ENCODE results near the gene ARL16.

ARL16 gene

GRCh38 chr17:81641825-81642489 lies 41.6 kb downstream of the ARL16 start:
- H3K36me3 ChIP-seq: peaks cover 0 to 22% (median 0%) of the 10 kb centered on the region in 3 donors
- TF ChIP-seq CTCF (IDR thresholded peaks at IDR 0.05): no peak
- H3K9me3 ChIP-seq: no peaks in the 10 kb centered on the region
- H3K4me3 ChIP-seq: no peak overlapping the region
- H3K27me3 ChIP-seq: peaks cover 0 to 7% of the 10 kb centered on the region in 2 donors
- intact Hi-C loops (cut with DNase I; ENCODE audit: low total_unique reads): no loop called here
- H3K4me1 ChIP-seq: peaks cover 0 to 7% (median 3%) of the 10 kb centered on the region in 4 donors
- no peak overlapping the region for H3K27ac ChIP-seq
- no peak for DNase-seq

GRCh38 chr17:81640011-81640410 lies 43.6 kb downstream of the ARL16 start:
- no peak for DNase-seq
- Histone ChIP-seq H3K36me3 (peaks cover 0 to 19% (median 0%) of the 10 kb centered on the region in 3 donors), H3K27me3 (no peaks in the 10 kb centered on the region), H3K4me3 (no peak overlapping the region), H3K9me3 (no peaks in the 10 kb centered on the region), H3K4me1 (peaks cover 0 to 21% (median 13%) of the 10 kb centered on the region in 4 donors), H3K27ac (no peak overlapping the region)
- intact Hi-C loops (cut with DNase I; ENCODE audit: low total_unique reads): no loop called here
- TF ChIP-seq CTCF (IDR thresholded peaks at IDR 0.05): no peak

GRCh38 chr17:81638683-81639082 lies 44.9 kb downstream of the ARL16 start:
- Histone ChIP-seq H3K27ac (no peak overlapping the region), H3K4me3 (no peak overlapping the region), H3K36me3 (peaks cover 0 to 19% (median 0%) of the 10 kb centered on the region in 3 donors), H3K4me1 (peaks cover 0 to 35% (median 24%) of the 10 kb centered on the region in 4 donors), H3K27me3 (no peaks in the 10 kb centered on the region), H3K9me3 (no peaks in the 10 kb centered on the region)
- DNase-seq: no peak
- intact Hi-C loops (cut with DNase I; ENCODE audit: low total_unique reads): no loop called here
- no peak for TF ChIP-seq CTCF (IDR thresholded peaks at IDR 0.05)

GRCh38 chr17:81636505-81637288 lies 46.9 kb downstream of the ARL16 start, which contains the start of the genes NPLOC4 and TSPAN10:
Gene NPLOC4, minus strand, starts transcription at chr17:81637112. Its CDS starts 182 bp downstream, at chr17:81636930.
Gene TSPAN10, plus strand, starts transcription at chr17:81637196. Its CDS starts 5,217 bp downstream, at chr17:81642413.
- TF ChIP-seq CTCF (IDR thresholded peaks at IDR 0.05): no peak
- peak within 1 kb of the TSS; percentile 86 to 87 for H3K27ac ChIP-seq
- peaks cover 0 to 41% (median 28%) of the 10 kb centered on the region in 4 donors for H3K4me1 ChIP-seq
- intact Hi-C loops (cut with DNase I; ENCODE audit: low total_unique reads): loop anchor here (2.0 kb wide), 1 partner anchor 30 kb away; the partner anchor contains the start of genes CCDC137 and OXLD1
- H3K9me3 ChIP-seq: no peaks in the 10 kb centered on the region
- H3K36me3 ChIP-seq: peaks cover 0 to 13% (median 0%) of the 10 kb centered on the region in 3 donors
- no peaks in the 10 kb centered on the region for H3K27me3 ChIP-seq
- H3K4me3 ChIP-seq: peak within 1 kb of the TSS; percentile 79 to 89
- peak; percentile 78 to 91 for DNase-seq

GRCh38 chr17:81635973-81636504 lies 47.6 kb downstream of the ARL16 start:
- DNase-seq: no peak
- H3K4me1 ChIP-seq: peaks cover 0 to 41% (median 28%) of the 10 kb centered on the region in 4 donors
- no peak for TF ChIP-seq CTCF (IDR thresholded peaks at IDR 0.05)
- peaks cover 0 to 15% (median 0%) of the 10 kb centered on the region in 3 donors for H3K36me3 ChIP-seq
- H3K27me3 ChIP-seq: no peaks in the 10 kb centered on the region
- H3K4me3 ChIP-seq: peak overlapping the region; percentile 79 to 89
- intact Hi-C loops (cut with DNase I; ENCODE audit: low total_unique reads): loop anchor here (2.0 kb wide), 1 partner anchor 31 kb away; the partner anchor contains the start of genes CCDC137 and OXLD1
- no peaks in the 10 kb centered on the region for H3K9me3 ChIP-seq
- peak overlapping the region; percentile 86 to 87 for H3K27ac ChIP-seq
